Effector CD4-positive, alpha-beta T cell (primary cell): Measurements from ENCODE around the gene FAM222A.

ENCODE experiments used
- DNase-seq: peaks from one replicate; pipeline ENCODE4 v3.0.0-alpha.2; 2020

The FAM222A gene

GRCh38 chr12:109726106-109726497 lies 12.5 kb downstream of the FAM222A start:
- DNase-seq, result no peak

DNA sequence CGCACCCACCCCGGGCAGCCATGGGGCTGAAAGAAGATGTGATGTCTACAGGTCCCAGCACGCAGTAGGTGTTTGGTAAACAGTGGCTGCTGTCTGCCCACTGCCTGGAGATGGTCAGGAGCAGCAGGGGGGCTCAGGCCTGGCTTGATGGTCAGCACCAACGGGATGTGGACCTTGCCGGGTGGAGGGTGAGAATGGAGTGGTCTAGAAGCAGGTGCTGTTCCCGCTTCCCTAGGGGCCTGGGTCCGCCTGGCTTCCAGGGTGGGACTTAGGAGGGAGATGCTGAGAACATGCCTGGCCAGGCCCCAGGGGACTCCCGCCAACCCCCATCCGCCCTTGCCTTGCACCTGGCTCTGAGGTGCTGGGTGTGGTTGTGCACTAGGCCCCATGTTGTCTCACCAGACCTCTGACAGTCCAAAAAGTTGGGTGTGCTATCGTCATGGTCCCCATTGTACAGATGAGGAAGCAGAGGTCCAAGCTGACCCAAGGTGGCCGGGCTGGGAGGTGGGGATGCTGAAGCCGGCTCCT lies 12.9 kb downstream of the FAM222A start:
- DNase-seq, result no peak

DNA sequence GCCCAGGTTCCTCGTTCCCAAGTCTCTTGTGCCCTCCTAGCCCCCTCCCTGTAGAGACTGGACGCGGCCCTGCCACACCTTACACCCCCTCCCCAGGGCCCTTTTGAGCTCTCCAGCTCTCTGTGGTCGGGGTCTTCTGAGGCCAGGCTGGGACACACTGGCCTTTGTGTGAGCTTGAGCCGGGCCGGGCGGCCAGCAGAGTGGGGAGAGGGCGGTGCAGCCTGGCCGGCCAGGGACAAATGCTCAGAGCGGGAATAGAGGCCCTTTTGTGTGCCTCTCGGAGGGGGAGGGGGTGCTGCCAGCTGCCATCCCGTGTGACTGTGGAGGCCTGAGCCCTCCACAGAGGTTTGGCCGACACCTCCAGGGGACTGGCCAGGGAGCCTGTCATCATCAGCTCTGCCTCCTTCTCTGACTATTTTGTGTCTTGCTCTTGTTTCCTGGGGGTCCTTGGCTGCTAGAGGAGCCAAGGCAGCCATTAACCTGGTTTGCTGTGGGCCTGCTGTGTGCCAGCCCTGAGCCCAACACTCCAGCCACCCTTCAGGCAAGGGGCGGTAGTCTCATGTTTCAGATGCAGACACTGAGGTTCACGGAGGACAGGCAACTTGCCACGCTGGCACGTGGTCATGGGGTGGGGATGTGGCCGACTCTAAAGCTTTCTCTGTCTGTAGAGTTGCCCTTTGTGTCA lies 13.6 kb downstream of the FAM222A start:
- DNase-seq, result no peak

DNA sequence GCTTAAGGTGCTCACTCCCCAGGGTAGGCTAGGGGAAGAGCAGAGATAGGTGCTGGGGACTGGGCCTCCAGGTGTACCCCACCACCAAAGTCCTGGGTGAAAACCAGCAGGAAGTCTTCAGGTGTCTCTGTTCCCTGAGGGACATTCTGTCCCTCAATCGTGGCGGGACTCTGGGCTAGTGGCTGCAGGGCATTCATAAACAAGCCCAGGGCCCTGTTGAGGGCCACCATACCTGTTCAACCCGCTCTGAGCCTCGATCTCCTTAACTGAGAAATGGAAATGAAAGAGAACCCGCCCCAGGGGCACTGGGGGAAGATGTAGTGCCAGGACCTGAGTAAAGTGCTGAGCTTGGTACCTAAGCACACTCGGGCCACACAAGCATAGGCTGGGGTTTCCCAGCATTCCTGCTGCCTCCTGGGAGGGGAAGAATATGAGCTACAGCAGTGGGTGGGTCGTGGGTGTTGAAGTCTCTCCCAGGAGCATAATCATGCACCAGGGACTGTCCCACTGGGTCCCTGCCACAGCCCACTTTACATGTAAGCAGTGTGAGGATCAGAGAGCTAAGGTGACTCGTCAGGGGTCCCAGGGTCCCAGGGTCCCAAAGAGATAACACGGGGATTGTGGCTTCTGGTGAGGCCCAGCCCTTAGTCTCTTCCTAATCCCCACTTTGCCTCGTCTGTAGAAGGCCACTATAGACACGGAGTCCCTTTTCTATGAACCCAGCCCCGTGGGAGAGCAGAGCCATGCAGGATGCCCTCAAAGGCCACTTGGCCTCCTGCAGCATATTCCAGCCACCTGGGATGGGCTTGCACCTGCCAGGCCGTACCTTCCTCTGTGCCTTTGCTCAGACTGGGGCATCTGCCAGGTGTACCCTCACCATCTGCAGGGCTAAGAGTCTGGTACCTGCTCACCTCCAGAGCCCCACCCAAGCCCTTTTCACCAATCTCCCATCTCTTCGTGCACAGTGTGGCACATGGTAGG lies 14.4 kb downstream of the FAM222A start:
- no peak for DNase-seq

GRCh38 chr12:109728921-109729320 lies 15.3 kb downstream of the FAM222A start:
- DNase-seq, result no peak

DNA sequence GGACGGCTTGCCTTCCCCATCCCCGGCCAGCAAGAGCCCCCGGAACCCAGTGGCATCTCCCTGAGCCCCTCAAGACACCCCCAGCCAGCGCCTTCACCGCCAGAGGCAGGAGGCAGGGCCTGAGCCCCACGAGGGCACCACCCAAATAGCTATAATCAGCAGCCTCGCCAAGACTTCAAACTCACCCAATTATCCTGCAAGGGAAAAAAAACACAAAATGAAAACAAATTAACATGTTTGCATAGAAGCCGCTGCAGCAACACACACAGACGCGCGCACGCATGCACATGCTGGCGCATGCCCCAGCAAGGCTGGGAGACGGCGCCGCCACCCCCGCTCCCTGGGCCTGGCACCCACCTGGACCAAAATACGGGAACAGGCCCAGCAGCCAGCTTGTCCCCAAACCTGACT lies 15.8 kb downstream of the FAM222A start:
- no peak for DNase-seq

DNA sequence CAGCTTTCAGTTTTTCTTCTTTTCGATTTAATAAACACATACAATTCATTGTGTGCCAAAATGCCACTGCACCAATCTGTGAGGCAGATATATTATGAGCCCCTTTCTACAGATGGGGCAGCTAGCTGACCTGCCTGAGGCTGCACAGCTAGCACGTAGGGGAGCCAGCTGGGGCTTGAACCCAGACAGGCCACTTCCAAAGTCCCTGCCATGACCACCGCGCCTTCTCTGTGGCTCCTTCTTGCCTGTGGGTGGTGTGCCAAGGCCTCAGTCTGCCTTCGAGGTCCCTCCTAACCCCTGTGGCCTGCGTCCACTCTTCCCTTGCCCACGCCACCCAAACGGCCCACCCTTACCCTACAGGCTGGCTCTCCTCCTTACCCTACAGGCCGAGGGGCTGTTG lies 16.2 kb downstream of the FAM222A start:
- no peak for DNase-seq

GRCh38 chr12:109730306-109731145 lies 16.9 kb downstream of the FAM222A start:
- no peak for DNase-seq

DNA sequence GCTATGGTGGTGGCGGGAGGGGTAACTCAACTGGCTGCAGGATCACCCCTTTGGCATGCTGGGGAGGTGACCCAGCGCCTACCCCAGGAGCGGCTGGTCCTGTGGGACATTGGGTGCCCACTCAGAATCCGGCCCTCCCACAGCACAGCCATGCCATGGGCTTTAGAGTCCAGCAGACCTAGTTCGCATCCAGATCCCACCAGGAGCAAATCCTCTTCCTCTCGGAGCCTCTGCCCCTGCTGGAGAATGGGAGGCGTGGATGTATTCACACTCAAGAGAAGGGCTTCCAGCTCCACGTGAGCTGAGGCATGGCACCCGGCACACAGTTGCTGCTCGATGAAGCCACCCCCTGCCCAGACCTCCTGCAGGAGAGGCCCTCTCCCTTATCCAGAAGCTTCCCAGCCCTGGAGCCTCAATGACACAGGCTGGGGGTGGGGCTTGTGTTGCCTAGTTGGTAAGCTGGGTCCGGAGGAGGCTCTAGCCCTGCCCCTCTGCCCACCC lies 17.7 kb downstream of the FAM222A start:
- no peak for DNase-seq

GRCh38 chr12:109731806-109732205 lies 18.2 kb downstream of the FAM222A start:
- no peak for DNase-seq

- no peak for DNase-seq
Observed at GRCh38 chr12:109732321-109733305, 19.0 kb downstream of the FAM222A start.

DNA sequence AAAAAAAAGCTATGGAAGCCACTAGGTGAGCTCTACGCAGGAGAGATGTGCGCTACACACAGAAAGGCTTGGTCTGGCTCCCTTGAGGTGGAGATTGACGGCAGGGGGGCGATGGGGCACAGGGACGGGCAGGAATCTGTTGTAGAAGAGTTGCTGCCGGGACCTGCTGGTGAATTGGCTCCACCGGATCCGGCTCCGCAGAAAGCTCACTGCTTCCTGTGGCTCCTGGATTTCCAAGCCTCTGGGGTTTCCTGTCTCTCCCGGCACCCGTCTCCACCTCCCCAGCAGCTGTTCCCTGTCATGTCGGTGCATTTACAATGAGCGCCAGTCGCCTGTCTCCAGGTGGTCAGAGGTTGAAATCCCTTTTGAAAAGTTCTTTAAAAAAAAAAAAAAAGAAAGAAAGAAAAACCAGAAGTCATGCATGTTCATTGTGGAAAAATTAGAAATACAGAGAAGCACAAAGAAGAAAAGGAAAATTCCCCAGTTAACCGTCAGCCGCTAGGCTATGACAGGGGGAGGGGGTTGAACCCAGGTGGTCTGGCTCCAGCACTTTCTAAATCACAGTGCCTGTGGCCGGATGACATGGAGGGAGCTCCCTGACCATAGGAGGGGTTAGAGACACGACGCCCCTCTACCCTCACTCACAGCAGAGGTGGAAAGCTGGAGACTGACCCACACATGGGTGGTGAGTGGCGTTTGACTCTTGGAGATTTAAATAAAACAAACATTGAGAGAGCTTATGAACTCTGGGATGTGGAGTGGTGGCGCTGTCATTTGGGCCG lies 20.8 kb downstream of the FAM222A start:
- DNase-seq, result no peak

DNA sequence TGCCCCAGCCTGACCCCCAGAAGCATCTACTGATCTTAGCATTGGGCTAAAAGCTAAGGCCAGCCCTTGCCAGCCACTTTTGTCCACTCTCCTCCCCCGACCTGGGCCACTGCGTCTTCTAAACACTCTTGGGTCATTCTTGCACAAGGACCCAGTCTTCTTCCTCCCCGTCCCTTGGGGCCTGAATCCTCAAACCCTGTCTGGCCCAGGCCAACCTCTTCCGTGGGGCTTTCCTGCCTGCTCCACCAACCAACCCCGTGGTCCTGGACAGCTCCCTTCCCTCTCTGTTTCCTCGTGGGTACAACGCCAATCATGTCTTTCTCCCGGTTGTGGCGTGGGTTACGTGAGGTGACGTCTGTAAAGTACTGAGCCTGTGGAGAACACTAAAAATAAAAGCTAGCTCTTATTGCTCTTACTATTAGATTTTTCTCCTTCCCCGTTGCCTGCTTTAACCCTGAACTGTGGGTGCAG lies 21.5 kb downstream of the FAM222A start:
- DNase-seq, result no peak

GRCh38 chr12:109735825-109736551 lies 22.4 kb downstream of the FAM222A start:
- no peak for DNase-seq

DNA sequence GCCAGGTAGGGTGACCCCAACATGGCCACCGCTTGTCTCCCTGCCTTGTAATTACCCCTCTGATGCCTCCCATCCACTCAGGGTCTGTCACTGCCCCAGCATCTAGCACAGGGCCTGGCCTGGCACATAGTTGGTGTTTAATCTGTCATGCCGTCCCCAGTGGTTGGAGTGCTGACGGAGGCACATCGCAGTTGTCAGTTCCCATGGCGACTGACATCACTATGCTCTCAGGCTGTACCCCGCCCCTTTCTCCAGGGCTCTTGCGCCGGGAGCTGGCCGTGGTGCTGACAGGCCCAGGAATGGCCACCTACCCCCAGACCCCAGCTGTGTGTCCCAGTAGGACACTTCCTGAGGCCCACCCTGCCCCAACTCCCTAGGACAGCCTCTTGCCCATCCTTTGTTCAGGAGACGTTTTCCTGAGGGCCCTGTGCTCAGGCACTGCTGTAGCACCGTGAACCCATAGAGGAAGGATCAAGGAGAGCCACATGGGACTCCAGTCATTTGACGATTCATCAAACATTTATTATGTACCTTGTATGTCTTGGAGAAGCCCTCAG lies 23.0 kb downstream of the FAM222A start:
- no peak for DNase-seq

- no peak for DNase-seq
Observed at GRCh38 chr12:109737126-109737525, 23.5 kb downstream of the FAM222A start.

- DNase-seq, result no peak
Observed at GRCh38 chr12:109737631-109738030, 24.0 kb downstream of the FAM222A start.

- DNase-seq, result no peak
Observed at GRCh38 chr12:109738209-109738608, 24.6 kb downstream of the FAM222A start.
